Thymus (tissue), 11 donors: Measurements from ENCODE around the gene PREX1. TPM values are rescaled to one million over a fixed set of nuclear protein-coding genes. Genes with fewer than 3 reads are reported as not detected.

Experiments
- DNase-seq, 9 donors: peaks; one replicate each; pipeline ENCODE4 v3.0.0-alpha.2; 2013; ENCODE audit warnings: low spot score in 9 of 9, low read depth in 6 of 9, missing footprints in 1 of 9
- H3K27ac ChIP-seq, 2 donors: one replicate each; pipeline ENCODE4 v1.5.1; 2013; ENCODE audit warnings: control low read depth in 1 of 2, low read depth in 1 of 2, low read length in 1 of 2, mild to moderate bottlenecking in 1 of 2, moderate library complexity in 1 of 2
- H3K27me3 ChIP-seq, 2 donors: one replicate each; pipeline ENCODE4 v1.5.1; 2013; ENCODE audit warnings: low read length in 1 of 2; ENCODE audit not compliant: control insufficient read depth in 2 of 2, insufficient read depth in 1 of 2
- H3K36me3 ChIP-seq, 2 donors: one replicate each; pipeline ENCODE4 v1.5.1; 2013; ENCODE audit warnings: low read length in 1 of 2, mild to moderate bottlenecking in 1 of 2, moderate library complexity in 1 of 2; ENCODE audit not compliant: control insufficient read depth in 2 of 2, insufficient read depth in 2 of 2
- H3K4me1 ChIP-seq, 2 donors: one replicate each; pipeline ENCODE4 v1.5.1; 2013; ENCODE audit warnings: low read length in 2 of 2; ENCODE audit not compliant: control insufficient read depth in 2 of 2, insufficient read depth in 2 of 2
- H3K4me3 ChIP-seq, 2 donors: one replicate each; pipeline ENCODE4 v1.5.1; 2013; ENCODE audit warnings: low read length in 2 of 2, control low read depth in 1 of 2, mild to moderate bottlenecking in 1 of 2
- H3K9me3 ChIP-seq, 2 donors: one replicate each; pipeline ENCODE4 v1.5.1; 2013; ENCODE audit warnings: low read length in 1 of 2, mild to moderate bottlenecking in 1 of 2; ENCODE audit not compliant: control insufficient read depth in 2 of 2, insufficient read depth in 1 of 2
- WGBS: extraction: QIAGEN DNeasy Blood & Tissue Kit; methylation state at CpG from one replicate; pipeline ENCODE4 v1.1.7; 2013; 5-methylcytosine and 5-hydroxymethylcytosine counted together
- polyA plus RNA-seq: library from polyadenylated mRNA; stranded (reverse); fragments of 200-250 nt; gene quantifications from one replicate; pipeline ENCODE4 v1.2.3, GENCODE V29; 2013
- total RNA-seq: library from RNA; stranded (reverse); fragments of 120-200 nt; gene quantifications from one replicate; pipeline ENCODE4 v1.2.4, GENCODE V29; 2013
- donor health status: healthy.

PREX1 gene
- total and polyA plus RNA-seq, 2 donors = 12.5 to 19.8 TPM

DNA sequence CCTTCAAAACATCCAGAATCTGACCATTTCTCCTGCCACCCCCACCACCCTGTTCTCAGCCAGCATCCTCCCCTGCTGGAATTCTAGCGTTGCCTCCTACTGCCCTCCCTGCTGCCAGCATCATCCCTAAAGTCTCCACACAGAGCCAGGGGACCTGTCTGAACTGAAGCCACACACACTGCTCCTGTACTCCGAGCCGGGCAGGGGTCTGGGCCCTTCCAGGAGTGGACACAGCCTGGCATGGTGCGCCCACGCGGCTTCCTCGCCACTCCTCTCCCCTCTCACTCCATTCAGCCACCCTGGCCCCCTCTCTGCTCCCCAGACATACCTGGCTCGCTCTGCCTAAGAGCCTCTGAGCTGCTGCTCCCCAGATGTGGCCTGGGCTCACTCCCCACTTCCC is 155.5 kb downstream of the PREX1 start:
- Histone ChIP-seq H3K27me3 (no peaks in the 10 kb centered on the region), H3K9me3 (no peaks in the 10 kb centered on the region), H3K4me3 (no peak overlapping the region), H3K4me1 (peaks cover 0 to 2% of the 10 kb centered on the region in 2 donors), H3K36me3 (no peaks in the 10 kb centered on the region), H3K27ac (no peak overlapping the region)
- WGBS = 96% methylated on average over 8 of the region's 8 CpGs
- no peak for DNase-seq

DNA sequence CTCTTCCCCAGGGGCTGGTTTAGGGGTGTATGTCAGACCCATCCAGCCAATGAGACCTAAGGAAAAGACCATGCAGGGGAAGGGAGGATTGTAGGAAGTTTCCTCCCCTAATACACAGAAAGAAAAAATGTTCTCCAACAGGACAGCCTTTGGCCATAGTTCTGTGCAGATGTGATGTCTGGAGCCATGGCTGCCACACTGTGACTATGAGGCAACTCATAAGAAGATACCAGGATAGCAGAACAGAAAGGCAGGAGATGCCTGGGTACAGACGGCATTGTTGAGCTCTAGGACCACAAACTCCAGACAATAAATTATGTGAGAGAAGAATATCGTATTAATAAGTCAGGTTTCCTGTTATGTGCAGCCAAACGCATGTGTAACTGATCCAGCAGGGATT is 156.7 kb downstream of the PREX1 start:
- Histone ChIP-seq H3K9me3 (no peaks in the 10 kb centered on the region), H3K36me3 (no peaks in the 10 kb centered on the region), H3K27me3 (no peaks in the 10 kb centered on the region), H3K4me3 (no peak overlapping the region), H3K27ac (no peak overlapping the region), H3K4me1 (peaks cover 0 to 2% of the 10 kb centered on the region in 2 donors)
- no peak for DNase-seq
- 98% methylated on average over 3 of the region's 3 CpGs for WGBS

DNA sequence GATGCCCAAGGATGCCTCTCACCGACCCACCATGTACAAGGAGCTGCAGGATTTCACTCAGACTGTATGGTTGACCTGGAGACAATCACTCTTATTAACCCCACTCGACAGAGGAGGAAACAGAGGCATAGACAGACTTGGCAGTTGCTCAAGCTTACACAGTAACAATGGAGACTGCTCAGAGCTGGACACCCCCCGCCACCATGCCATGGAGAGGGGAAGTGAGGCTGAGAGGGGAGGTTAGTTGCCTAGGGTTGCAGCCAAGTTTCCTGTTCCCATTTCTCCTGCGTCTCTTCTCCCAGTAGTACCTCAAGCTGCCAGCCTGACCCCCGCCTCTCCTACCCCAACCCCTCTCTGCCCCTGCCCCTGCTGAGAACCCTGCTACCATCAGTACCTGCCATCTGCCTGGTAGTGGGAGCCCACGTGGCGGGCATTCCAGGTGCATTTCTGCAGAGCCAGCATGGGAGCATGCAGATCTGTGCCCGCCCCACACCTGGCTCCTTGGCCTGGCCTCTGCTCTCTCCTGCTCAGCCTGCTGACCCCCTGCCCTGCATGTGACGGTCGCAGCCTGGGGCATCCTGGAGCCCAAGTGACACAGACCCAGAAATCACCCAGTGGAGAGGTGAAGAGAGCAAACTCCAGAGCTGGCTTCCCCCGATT is 157.7 kb downstream of the PREX1 start:
- H3K27ac ChIP-seq = no peak overlapping the region
- no peak for DNase-seq
- no peaks in the 10 kb centered on the region for H3K27me3 ChIP-seq
- H3K36me3 ChIP-seq = no peaks in the 10 kb centered on the region
- WGBS = 88% methylated on average over 11 of the region's 11 CpGs
- H3K9me3 ChIP-seq = no peaks in the 10 kb centered on the region
- H3K4me3 ChIP-seq = no peak overlapping the region
- H3K4me1 ChIP-seq = peaks cover 0 to 2% of the 10 kb centered on the region in 2 donors

DNA sequence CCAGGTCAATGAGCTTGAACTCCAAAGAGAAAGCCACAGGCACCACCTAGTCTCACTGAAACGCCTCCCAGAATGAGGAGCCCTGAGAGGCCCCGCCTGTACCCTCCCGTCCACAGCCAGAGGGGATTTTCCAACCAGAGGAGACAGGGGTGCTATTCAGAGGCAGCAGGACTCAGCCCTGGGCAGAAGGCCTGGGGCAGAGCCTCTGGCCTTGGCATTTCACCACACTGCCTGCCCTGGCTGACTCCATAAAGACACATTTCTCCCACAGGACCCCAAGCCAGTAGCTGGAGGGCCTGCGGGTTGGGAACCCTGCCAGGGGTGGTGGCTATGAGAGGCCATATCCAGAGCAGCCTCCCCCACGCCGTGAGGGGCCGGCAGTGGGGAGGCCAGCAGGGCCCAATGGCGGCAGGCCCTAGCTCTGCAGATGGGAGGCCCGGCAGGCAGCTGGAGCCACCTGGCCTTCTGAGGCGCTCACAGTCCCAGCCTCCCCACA is 159.3 kb downstream of the PREX1 start:
- WGBS = 63% methylated on average over 10 of the region's 10 CpGs
- DNase-seq = no peak
- Histone ChIP-seq H3K36me3 (no peaks in the 10 kb centered on the region), H3K4me1 (peaks cover 0 to 2% of the 10 kb centered on the region in 2 donors), H3K4me3 (no peak overlapping the region), H3K27ac (no peak overlapping the region), H3K9me3 (no peaks in the 10 kb centered on the region), H3K27me3 (no peaks in the 10 kb centered on the region)

DNA sequence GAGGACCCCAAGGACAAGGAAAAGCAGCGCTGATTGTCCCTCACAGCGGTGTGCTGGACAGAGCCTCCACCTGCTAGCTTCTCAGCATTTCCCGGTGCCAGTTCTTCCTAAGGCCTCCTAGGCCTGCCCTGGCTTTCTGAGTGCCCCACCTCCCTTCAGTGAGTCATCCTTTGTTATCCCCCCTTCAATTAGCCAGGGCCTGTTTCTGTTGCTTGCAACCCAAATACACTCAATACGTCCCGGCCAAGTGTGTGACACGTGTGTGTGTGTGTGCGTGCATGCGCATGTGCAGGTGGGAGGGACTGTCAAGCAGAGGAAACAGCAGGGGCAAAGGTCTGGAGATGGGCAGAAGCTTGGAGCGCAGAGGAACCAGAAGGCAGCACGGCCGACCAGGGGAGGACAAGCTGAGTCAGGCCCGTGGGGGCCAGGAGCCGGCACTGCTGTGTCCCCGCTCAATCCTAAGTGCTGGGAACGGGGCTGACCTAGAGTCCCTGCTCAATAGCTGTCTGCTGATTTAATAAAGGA is 159.8 kb downstream of the PREX1 start:
- Histone ChIP-seq H3K36me3 (no peaks in the 10 kb centered on the region), H3K4me3 (no peak overlapping the region), H3K27me3 (no peaks in the 10 kb centered on the region), H3K27ac (no peak overlapping the region), H3K9me3 (no peaks in the 10 kb centered on the region), H3K4me1 (peaks cover 0 to 2% of the 10 kb centered on the region in 2 donors)
- no peak for DNase-seq
- 97% methylated on average over 15 of the region's 15 CpGs for WGBS

DNA sequence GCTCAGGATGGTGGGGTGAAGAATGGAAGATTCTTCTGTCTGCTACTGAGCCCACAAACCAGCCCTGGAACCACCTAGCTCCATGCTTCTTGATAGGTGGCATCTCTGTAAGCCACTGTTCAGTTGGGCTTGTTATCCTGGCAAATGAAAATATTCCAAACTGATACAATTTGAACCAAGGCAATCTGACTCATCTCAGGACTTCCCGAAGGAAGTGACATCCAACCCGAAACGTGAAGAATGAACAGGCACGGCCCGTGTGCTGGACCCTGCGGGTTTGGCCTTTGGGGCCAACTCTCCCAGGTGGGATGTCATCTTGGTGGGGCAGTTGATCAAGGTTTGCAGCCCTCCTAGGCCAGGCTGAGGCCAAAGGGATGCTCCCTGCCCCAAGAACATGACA is 160.3 kb downstream of the PREX1 start:
- no peak overlapping the region for H3K4me3 ChIP-seq
- H3K27ac ChIP-seq = no peak overlapping the region
- no peaks in the 10 kb centered on the region for H3K27me3 ChIP-seq
- 98% methylated on average over 6 of the region's 6 CpGs for WGBS
- H3K4me1 ChIP-seq = peaks cover 0 to 2% of the 10 kb centered on the region in 2 donors
- no peaks in the 10 kb centered on the region for H3K36me3 ChIP-seq
- no peaks in the 10 kb centered on the region for H3K9me3 ChIP-seq
- no peak for DNase-seq

DNA sequence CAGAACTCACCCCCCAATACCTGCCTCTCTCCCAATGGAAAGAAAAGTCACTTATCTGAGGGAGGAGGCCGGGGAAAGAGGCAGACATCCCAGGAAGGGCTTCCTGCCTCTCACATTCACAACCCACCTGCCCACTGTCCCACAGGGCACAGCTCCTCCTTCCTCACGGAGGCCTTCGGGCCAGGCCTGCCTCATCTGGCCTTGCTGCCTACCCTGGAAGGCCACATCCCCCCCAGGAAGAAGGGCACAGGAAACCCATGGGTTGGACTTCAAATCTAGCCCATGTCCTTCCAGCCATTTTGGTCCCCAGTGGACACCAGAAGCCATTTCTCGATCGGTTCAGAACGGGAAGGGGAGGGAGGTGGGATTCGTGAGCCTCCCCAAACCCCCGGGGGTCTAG is 162.0 kb downstream of the PREX1 start:
- Histone ChIP-seq H3K27ac (no peak overlapping the region), H3K36me3 (no peaks in the 10 kb centered on the region), H3K27me3 (no peaks in the 10 kb centered on the region), H3K4me3 (no peak overlapping the region), H3K9me3 (no peaks in the 10 kb centered on the region), H3K4me1 (peaks cover 0 to 2% of the 10 kb centered on the region in 2 donors)
- DNase-seq = no peak
- WGBS = 97% methylated on average over 8 of the region's 8 CpGs

DNA sequence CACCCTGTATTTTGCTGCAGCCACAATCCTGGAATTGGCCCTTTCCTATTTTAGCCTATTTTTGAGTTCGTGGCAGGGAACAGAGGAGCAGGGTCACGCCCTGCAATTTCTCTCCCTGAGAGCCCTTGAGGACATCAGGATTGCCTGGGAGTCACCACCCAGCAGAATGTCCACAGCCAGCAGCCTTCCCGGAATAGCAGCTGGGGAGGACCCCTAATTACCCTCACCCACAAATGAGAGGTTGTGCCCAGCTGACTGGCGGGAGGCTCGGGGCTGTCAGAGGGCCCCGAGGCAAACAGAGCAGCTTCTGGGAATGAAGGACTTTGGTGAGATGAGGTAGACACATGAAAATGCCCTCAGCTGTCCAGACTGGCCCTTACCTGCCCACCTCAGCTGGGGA is 165.1 kb downstream of the PREX1 start:
- no peaks in the 10 kb centered on the region for H3K9me3 ChIP-seq
- no peaks in the 10 kb centered on the region for H3K4me1 ChIP-seq
- no peak for DNase-seq
- H3K4me3 ChIP-seq = no peak overlapping the region
- H3K27me3 ChIP-seq = no peaks in the 10 kb centered on the region
- 92% methylated on average over 6 of the region's 6 CpGs for WGBS
- H3K27ac ChIP-seq = no peak overlapping the region
- no peaks in the 10 kb centered on the region for H3K36me3 ChIP-seq

DNA sequence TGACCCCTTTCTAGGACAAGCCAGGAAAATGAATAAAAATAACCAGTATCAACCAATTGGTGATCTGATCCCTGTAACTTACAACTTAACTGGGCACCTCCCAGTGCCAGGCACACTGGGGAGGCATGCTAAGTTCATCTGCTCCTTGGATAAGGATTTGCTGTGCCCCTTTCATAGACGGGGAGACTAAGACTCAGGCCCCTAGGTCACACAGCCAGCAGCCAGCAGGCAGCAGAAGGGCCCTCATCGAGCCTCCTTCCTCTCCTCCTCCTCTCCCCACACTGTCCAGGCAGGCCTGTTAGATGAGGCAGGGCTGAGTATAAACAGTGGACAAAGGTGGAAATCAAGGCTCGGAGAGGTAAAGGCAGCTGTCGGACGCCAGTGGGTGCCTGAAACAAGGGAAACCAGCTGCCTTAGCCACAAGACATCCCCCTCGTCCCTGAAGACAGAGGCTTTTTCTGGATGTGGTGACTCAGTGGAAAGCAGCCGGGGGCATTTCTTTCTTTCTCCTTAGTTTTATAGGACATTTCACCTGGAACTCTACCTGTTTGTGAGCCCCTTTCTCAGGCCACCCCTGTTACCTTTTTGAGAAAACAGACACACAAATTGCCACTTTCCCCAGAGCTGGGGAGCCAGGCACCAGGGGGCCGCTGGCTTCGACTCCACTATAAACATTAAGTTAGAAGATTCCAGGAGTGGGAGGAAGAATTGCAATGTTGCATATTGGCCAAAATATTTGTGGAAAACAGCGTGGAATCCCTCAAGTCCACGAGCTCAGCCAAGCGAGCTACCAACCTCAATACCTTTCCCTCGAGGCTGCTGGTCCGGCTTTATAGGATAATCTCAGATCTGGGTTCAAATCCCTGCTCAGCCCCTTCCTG is 166.0 kb downstream of the PREX1 start:
- H3K9me3 ChIP-seq = no peaks in the 10 kb centered on the region
- no peaks in the 10 kb centered on the region for H3K4me1 ChIP-seq
- H3K4me3 ChIP-seq = no peak overlapping the region
- no peaks in the 10 kb centered on the region for H3K36me3 ChIP-seq
- whole genome bisulfite sequencing = 93% methylated on average over 14 of the region's 14 CpGs
- H3K27ac ChIP-seq = no peak overlapping the region
- no peaks in the 10 kb centered on the region for H3K27me3 ChIP-seq
- DNase-seq = no peak
